Loucy (cell line): ENCODE measurements around the gene STIM1.

Source experiments
- CTCF ChIP-seq: fragments of 200-600 bp; sonication (generic); conservative IDR thresholded peaks from 2 replicates; pipeline ENCODE4 v1.5.1; 2014; ENCODE audit warnings: mild to moderate bottlenecking, antibody characterized with exemption, low read length
- EZH2phosphoT487 ChIP-seq: fragments of 200-600 bp; IDR thresholded peaks from 2 replicates; pipeline ENCODE4 v1.6.1; 2018; ENCODE audit warnings: antibody characterized with exemption, mild to moderate bottlenecking, moderate library complexity, borderline replicate concordance

DNA sequence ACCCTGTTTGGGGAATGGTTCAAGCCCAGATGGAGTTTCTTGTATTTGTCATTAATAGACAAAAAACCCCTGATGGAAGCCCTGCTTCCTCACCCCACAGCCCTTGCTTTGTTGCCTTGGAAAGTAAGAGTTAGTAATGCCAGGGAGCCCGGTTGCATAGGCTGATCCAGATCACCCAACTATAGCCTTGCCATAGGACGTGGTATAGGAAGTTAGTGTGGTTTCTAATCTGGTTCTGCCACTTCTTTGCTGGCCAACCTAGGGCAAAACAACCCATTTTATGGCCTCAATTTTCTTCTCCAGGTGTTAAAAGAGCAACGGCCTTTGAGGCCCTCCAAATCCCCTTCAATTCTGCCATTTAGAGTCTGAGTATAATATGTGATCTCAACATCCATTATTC, 97.9 kb downstream of the STIM1 start:
- no peak for TF ChIP-seq CTCF
- no peak for TF ChIP-seq EZH2phosphoT487
